ENCODE data around the gene ABCF3. TPM values are rescaled to one million over a fixed set of nuclear protein-coding genes. Genes with fewer than 3 reads are reported as not detected.

The ABCF3 gene
- total RNA-seq, 4 donors from 2014 or later, result 34.8 to 43.2 (median 36.9) TPM

GRCh38 chr3:184189421-184189820 lies 3.4 kb downstream of the ABCF3 start:
- Histone ChIP-seq H3K27me3 (no peaks in the 10 kb centered on the region), H3K9me3 (no peaks in the 10 kb centered on the region), H3K27ac (replicated peaks in 1 of 4) (no peak overlapping the region), H3K36me3 (peaks cover 51 to 75% (median 71%) of the 10 kb centered on the region in 4 donors), H3K4me3 (no peak overlapping the region), H3K4me1 (peaks cover 32 to 38% (median 36%) of the 10 kb centered on the region in 4 donors)
- WGBS, result 93% methylated on average over 12 of the region's 13 CpGs
- TF ChIP-seq POLR2AphosphoS5 (IDR thresholded peaks at IDR 0.05), result no peak
- TF ChIP-seq EP300 (IDR thresholded peaks at IDR 0.05), result no peak
- no peak for TF ChIP-seq POLR2A (IDR thresholded peaks at IDR 0.05; ENCODE audit: low read depth)
- no peak for TF ChIP-seq CTCF (IDR thresholded peaks at IDR 0.05)
- DNase-seq (ENCODE audit: extremely low spot score), result no peak
- intact Hi-C loops (cut with DNase I), result loop anchor here (5.0 kb wide), 4 partner anchors 42 to 108 kb away; partner anchors contain the start of genes ALG3, EEF1AKMT4 and PSMD2

GRCh38 chr3:184192889-184193288 lies 6.9 kb downstream of the ABCF3 start:
- H3K4me1 ChIP-seq, result peaks cover 7 to 15% (median 11%) of the 10 kb centered on the region in 4 donors

GRCh38 chr3:184193991-184194539 lies 8.1 kb downstream of the ABCF3 start:
- H3K27ac ChIP-seq (replicated peaks in 1 of 4), result no peak overlapping the region
- intact Hi-C loops (cut with DNase I), result no loop called here
- H3K4me3 ChIP-seq, result no peak overlapping the region
- H3K36me3 ChIP-seq, result peaks cover 43 to 79% (median 76%) of the 10 kb centered on the region in 4 donors
- 76% methylated on average over 9 of the region's 9 CpGs for WGBS
- peaks cover 0 to 3% (median under 1%) of the 10 kb centered on the region in 4 donors for H3K4me1 ChIP-seq
- H3K27me3 ChIP-seq, result no peaks in the 10 kb centered on the region
- no peaks in the 10 kb centered on the region for H3K9me3 ChIP-seq
- TF ChIP-seq POLR2AphosphoS5 (IDR thresholded peaks at IDR 0.05) (no peak), CTCF (IDR thresholded peaks at IDR 0.05) (no peak), EP300 (IDR thresholded peaks at IDR 0.05) (no peak), POLR2A (IDR thresholded peaks at IDR 0.05; ENCODE audit: low read depth) (no peak)
- no peak for DNase-seq (ENCODE audit: extremely low spot score)

More at GRCh38 chr3:184192889-184193288, 6.9 kb downstream of the ABCF3 start:
- WGBS, result 94% methylated on average over 10 of the region's 10 CpGs
- H3K27me3 ChIP-seq, result no peaks in the 10 kb centered on the region
- no peak overlapping the region for H3K4me3 ChIP-seq
- H3K9me3 ChIP-seq, result no peaks in the 10 kb centered on the region
- DNase-seq (ENCODE audit: extremely low spot score), result no peak
- TF ChIP-seq POLR2A (IDR thresholded peaks at IDR 0.05; ENCODE audit: low read depth), result no peak
- no peak for TF ChIP-seq POLR2AphosphoS5 (IDR thresholded peaks at IDR 0.05)
- TF ChIP-seq EP300 (IDR thresholded peaks at IDR 0.05), result no peak
- no peak for TF ChIP-seq CTCF (IDR thresholded peaks at IDR 0.05)
- H3K36me3 ChIP-seq, result peaks cover 51 to 90% (median 87%) of the 10 kb centered on the region in 4 donors
- H3K27ac ChIP-seq (replicated peaks in 1 of 4), result no peak overlapping the region
- intact Hi-C loops (cut with DNase I), result no loop called here

- Histone ChIP-seq H3K9me3 (no peaks in the 10 kb centered on the region), H3K4me1 (no peaks in the 10 kb centered on the region), H3K27me3 (no peaks in the 10 kb centered on the region), H3K4me3 (no peak overlapping the region), H3K36me3 (peaks cover 23 to 54% (median 51%) of the 10 kb centered on the region in 4 donors), H3K27ac (replicated peaks in 1 of 4) (no peak overlapping the region)
- no peak for DNase-seq (ENCODE audit: extremely low spot score)
- TF ChIP-seq CTCF (IDR thresholded peaks at IDR 0.05), result no peak
- no peak for TF ChIP-seq POLR2A (IDR thresholded peaks at IDR 0.05; ENCODE audit: low read depth)
- no peak for TF ChIP-seq EP300 (IDR thresholded peaks at IDR 0.05)
- TF ChIP-seq POLR2AphosphoS5 (IDR thresholded peaks at IDR 0.05), result no peak
- WGBS, result 97% methylated on average over 5 of the region's 6 CpGs
- intact Hi-C loops (cut with DNase I), result no loop called here
Measured at GRCh38 chr3:184196536-184196935, 10.5 kb downstream of the ABCF3 start.
